ENCODE results near the gene SLC1A3.

GRCh38 chr5:36730537-36731216 is 124.3 kb downstream of the SLC1A3 start:
- no peak for TF ChIP-seq CTCF (IDR thresholded peaks at IDR 0.05)
- no peak for TF ChIP-seq EP300 (IDR thresholded peaks at IDR 0.05)
- TF ChIP-seq POLR2A (IDR thresholded peaks at IDR 0.05), result no peak
